MCF 10A (cell line): Measurements from ENCODE around the gene NT5DC3. TPM values are rescaled to one million over a fixed set of nuclear protein-coding genes. Genes with fewer than 3 reads are reported as not detected.

Experiments used
- BruUV-seq: library from RNA; stranded (reverse); fragments of 400-500 nt; replicated peaks from 2 replicates; lab custom pipeline; 2021; lab: Mats Ljungman, UMichigan
- CTCF ChIA-PET: fragments of 300-600 bp; sonication (Branson Sonifier 250); formaldehyde crosslinking; extraction: SDS; loops from one replicate; lab custom pipeline; 2021; ENCODE audit warnings: antibody characterized with exemption, inconsistent platforms; lab: Yijun Ruan, JAX
- POLR2A ChIA-PET: fragments of 300-600, 350-650 bp; sonication (Branson Sonifier 250); formaldehyde crosslinking; extraction: SDS; loops from one replicate; lab custom pipeline; 2020; ENCODE audit warnings: antibody characterized with exemption, inconsistent platforms; lab: Yijun Ruan, JAX
- DNase-seq: peaks from one replicate; pipeline ENCODE4 v3.0.0-alpha.2; 2018; ENCODE audit not compliant: unreplicated experiment
- H3K27ac Mint-ChIP-seq: one replicate; pipeline ENCODE4 v1.8.0; 2022; ENCODE audit warnings: mild to moderate bottlenecking, low read depth, mixed read lengths; ENCODE audit not compliant: unreplicated experiment
- H3K27me3 Mint-ChIP-seq: one replicate; pipeline ENCODE4 v1.8.0; 2022; ENCODE audit warnings: mixed read lengths; ENCODE audit not compliant: insufficient read depth, unreplicated experiment
- H3K36me3 Mint-ChIP-seq: one replicate; pipeline ENCODE4 v1.8.0; 2022; ENCODE audit warnings: mild to moderate bottlenecking, moderate library complexity, mixed read lengths; ENCODE audit not compliant: insufficient read depth, unreplicated experiment
- H3K4me1 Mint-ChIP-seq: one replicate; pipeline ENCODE4 v1.8.0; 2022; ENCODE audit warnings: mixed read lengths; ENCODE audit not compliant: insufficient read depth, unreplicated experiment
- H3K4me3 Mint-ChIP-seq: one replicate; pipeline ENCODE4 v1.8.0; 2022; ENCODE audit warnings: mild to moderate bottlenecking, moderate library complexity, mixed read lengths; ENCODE audit not compliant: unreplicated experiment
- H3K9me3 Mint-ChIP-seq: one replicate; pipeline ENCODE4 v1.8.0; 2022; ENCODE audit warnings: mixed read lengths; ENCODE audit not compliant: unreplicated experiment
- CTCF ChIP-seq: fragments of 200-600 bp; IDR thresholded peaks from one replicate; pipeline ENCODE4 v1.8.0; 2022; ENCODE audit warnings: antibody characterized with exemption, mild to moderate bottlenecking; ENCODE audit not compliant: unreplicated experiment
- intact Hi-C: fragments of 100-400 bp; cut with micrococcal nuclease; formaldehyde crosslinking; loops from 2 replicates; pipeline ENCODE4 v1.14.1; 2022
- total RNA-seq: library from RNA; stranded (reverse); gene quantifications from 2 replicates; pipeline ENCODE4 v1.2.3, GENCODE V29; 2022

NT5DC3 gene
- total RNA-seq, 1 experiment from 2014 or later = 15.1 TPM

- BruUV-seq = no TSS peak
- no peak for TF ChIP-seq CTCF
- Mint-ChIP-seq H3K4me1 (no peaks in the 10 kb centered on the region), H3K27me3 (no peaks in the 10 kb centered on the region), H3K36me3 (no peaks in the 10 kb centered on the region), H3K27ac (no peak overlapping the region), H3K4me3 (no peak overlapping the region), H3K9me3 (no peaks in the 10 kb centered on the region)
- CTCF ChIA-PET = no interaction called here
- POLR2A ChIA-PET = no interaction called here
- intact Hi-C loops = no loop called here
- no peak for DNase-seq
Measured at GRCh38 chr12:103727638-103728037, 113.4 kb downstream of the NT5DC3 start.

GRCh38 chr12:103725398-103725797 is 115.6 kb downstream of the NT5DC3 start:
- DNase-seq = no peak
- Mint-ChIP-seq H3K27ac (no peak overlapping the region), H3K4me1 (no peaks in the 10 kb centered on the region), H3K36me3 (no peaks in the 10 kb centered on the region), H3K9me3 (no peaks in the 10 kb centered on the region), H3K4me3 (no peak overlapping the region), H3K27me3 (no peaks in the 10 kb centered on the region)
- intact Hi-C loops = no loop called here
- BruUV-seq = no TSS peak
- ChIA-PET CTCF (interaction anchor here (0.6 to 1.4 kb wide), 2 partner anchors 27 to 68 kb away, joined by 3 to 4 read pairs; no protein-coding TSS in a partner anchor), POLR2A (no interaction called here)
- no peak for TF ChIP-seq CTCF

Other genes with a start within 250 kb of the NT5DC3 start
- gene HSP90B1, start 89.2 kb upstream of the NT5DC3 start, total RNA-seq = 1,052 and 1,334 TPM in 2 replicates
- 31.6 and 31.8 TPM in 2 replicates for gene TDG, start 124.6 kb upstream of the NT5DC3 start, total RNA-seq
- gene GLT8D2, start 209.0 kb upstream of the NT5DC3 start, total RNA-seq = 0.79 and 2.0 TPM in 2 replicates
- gene HCFC2, start 223.3 kb upstream of the NT5DC3 start, total RNA-seq = 10.3 and 11.4 TPM in 2 replicates